Spleen (tissue), 11 donors: ENCODE results near the gene TMA7. TPM values are rescaled to one million over a fixed set of nuclear protein-coding genes. Genes with fewer than 3 reads are reported as not detected.
A peak's percentile ranks its signal among the peaks of the same experiment; 100 is the strongest.
"Not testable (repeated sequence)": the region's sequence is repeated elsewhere in the genome, so short reads cannot be mapped to it uniquely, and the experiment has no call there.

ENCODE experiments used
- DNase-seq: peaks from one replicate; pipeline ENCODE4 v3.0.0-alpha.2; 2020
- H3K27ac ChIP-seq, 8 donors: fragments of 200-600 bp; sonication (generic) in 7 of 8; 1 replicate in 4 of 8; 2 replicates in 4 of 8; pipeline versions ENCODE4 v1.5.0 to v1.8.0; 2016 to 2021; ENCODE audit warnings: inconsistent platforms in 4 of 8, mild to moderate bottlenecking in 4 of 8, moderate library complexity in 1 of 8
- H3K27me3 ChIP-seq, 7 donors: fragments of 200-600 bp; sonication (generic) in 6 of 7; replicated peaks in 1 of 7; 1 replicate in 4 of 7; 2 replicates in 3 of 7; pipeline versions ENCODE4 v1.5.0 to v1.8.0; 2016 to 2021; ENCODE audit warnings: inconsistent platforms in 3 of 7, mild to moderate bottlenecking in 1 of 7
- H3K36me3 ChIP-seq, 6 donors: fragments of 200-600 bp; sonication (generic) in 5 of 6; 1 replicate in 4 of 6; 2 replicates in 2 of 6; pipeline versions ENCODE4 v1.5.0 to v1.8.0; 2016 to 2021; ENCODE audit warnings: inconsistent platforms in 2 of 6
- H3K4me1 ChIP-seq, 6 donors: fragments of 200-600 bp; sonication (generic) in 5 of 6; 1 replicate in 3 of 6; 2 replicates in 3 of 6; pipeline versions ENCODE4 v1.5.0 to v1.8.0; 2016 to 2021; ENCODE audit warnings: inconsistent platforms in 3 of 6
- H3K4me3 ChIP-seq, 8 donors: fragments of 200-600 bp; sonication (generic) in 7 of 8; 1 replicate in 4 of 8; 2 replicates in 4 of 8; pipeline versions ENCODE4 v1.5.0 to v1.8.0; 2016 to 2021; ENCODE audit warnings: inconsistent platforms in 4 of 8, mild to moderate bottlenecking in 4 of 8, moderate library complexity in 2 of 8
- H3K9me3 ChIP-seq, 8 donors: fragments of 200-600 bp; sonication (generic) in 7 of 8; 1 replicate in 4 of 8; 2 replicates in 4 of 8; pipeline versions ENCODE4 v1.5.0 to v1.8.0; 2016 to 2021; ENCODE audit warnings: inconsistent platforms in 4 of 8
- CTCF ChIP-seq, 11 experiments: fragments of 200-600 bp in 7 of 11; fragments of 450-650 bp in 4 of 11; sonication (generic) in 4 of 11; IDR thresholded peaks in 8 of 11; conservative IDR thresholded peaks in 3 of 11; 1 replicate in 7 of 11; 2 replicates in 4 of 11; pipeline versions ENCODE4 v1.4.0 to v1.8.0; 2016 to 2021; ENCODE audit warnings: antibody characterized with exemption in 11 of 11, inconsistent platforms in 4 of 11, mild to moderate bottlenecking in 1 of 11
- POLR2A ChIP-seq, 3 donors: fragments of 450-650 bp; IDR thresholded peaks; one replicate each; pipeline ENCODE4 v1.5.1; 2017; ENCODE audit warnings: antibody characterized with exemption in 3 of 3, mild to moderate bottlenecking in 1 of 3
- POLR2AphosphoS5 ChIP-seq, 3 donors: sonication (generic); formaldehyde crosslinking; IDR thresholded peaks; one replicate each; pipeline ENCODE4 v1.5.1; 2017; ENCODE audit warnings: antibody characterized with exemption in 3 of 3
- WGBS, 5 donors: extraction: QIAGEN DNeasy Blood & Tissue Kit in 3 of 5; methylation state at CpG; one replicate each; pipeline versions ENCODE4 v1.1.5 to v1.1.7; 2013 to 2018; 5-methylcytosine and 5-hydroxymethylcytosine counted together
- intact Hi-C: fragments of 100-400 bp; cut with DNase I; formaldehyde crosslinking; loops from one replicate; pipeline ENCODE4 v1.15.0; 2023; ENCODE audit warnings: low total_unique reads
- polyA plus RNA-seq, 3 donors: library from polyadenylated mRNA; stranded (reverse); fragments of 200-250 nt; gene quantifications; one replicate each; pipeline ENCODE4 v1.2.1, GENCODE V29; 2013
- total RNA-seq, 7 donors: library from RNA; depleted of rRNA in 3 of 7; stranded (reverse); fragments of >200 nt in 3 of 7; fragmentation: NEBNext Ultra II Directional in 4 of 7; extraction: Animal tissue kit (Norgen Biotek cat#: 25700) in 4 of 7; gene quantifications; one replicate each; pipeline versions ENCODE4 v1.1.0 to v1.2.1, GENCODE V29; 2016 to 2021
- donor health status: healthy with polysubstance abuse.
- donor health status: DM: no; HTN: no; CAD: no; lungs with moderate emphysema.
- donor health status: DM: no; HTN: no; CAD: no.
- donor health status: Bipolar disorder and iron deficiency.
- donor health status: healthy.
- donor health status: DM: no; HTN: no; CAD: no.
- donor health status: DM: yes; HTN: yes; CAD: no.

The TMA7 gene
- total and polyA plus RNA-seq, 10 donors = 145 to 753 (median 216) TPM

DNA sequence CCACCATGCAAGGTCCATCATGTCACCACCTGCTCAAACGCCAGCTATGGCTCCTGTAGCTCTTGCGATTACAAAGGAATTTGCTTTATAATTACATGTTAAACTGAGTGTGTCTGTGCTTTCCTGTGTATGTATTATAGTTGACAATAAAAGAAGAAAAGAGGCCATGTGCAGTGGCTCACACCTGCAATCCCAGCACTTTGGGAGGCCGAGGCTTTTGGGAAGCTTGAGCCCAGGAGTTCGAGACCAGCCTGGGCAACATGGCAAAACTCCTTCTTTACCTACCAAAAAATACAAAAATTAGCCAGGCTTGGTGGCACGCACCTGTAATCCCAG is 33.5 kb downstream of the TMA7 start:
- Histone ChIP-seq H3K4me3 (peak overlapping the region in 1 of 8 donors; percentile 83), H3K9me3 (no peaks in the 10 kb centered on the region), H3K4me1 (peaks cover 46 to 95% (median 78%) of the 10 kb centered on the region in 6 donors), H3K27ac (peak overlapping the region; percentile 87 to 99 (median 95)), H3K36me3 (peaks cover 0 to 63% (median 14%) of the 10 kb centered on the region in 6 donors), H3K27me3 (no peaks in the 10 kb centered on the region)
- intact Hi-C loops = no loop called here
- TF ChIP-seq POLR2A (IDR thresholded peaks at IDR 0.05) (no peak), CTCF (IDR thresholded peaks at IDR 0.05 in 8 of 11, conservative IDR thresholded peaks at IDR 0.05 in 3 of 11) (no peak), POLR2AphosphoS5 (IDR thresholded peaks at IDR 0.05) (no peak)
- 84 to 91% (median 86%) methylated on average over 5 of the region's 5 CpGs for whole genome bisulfite sequencing, 5 donors
- DNase-seq = no peak

DNA sequence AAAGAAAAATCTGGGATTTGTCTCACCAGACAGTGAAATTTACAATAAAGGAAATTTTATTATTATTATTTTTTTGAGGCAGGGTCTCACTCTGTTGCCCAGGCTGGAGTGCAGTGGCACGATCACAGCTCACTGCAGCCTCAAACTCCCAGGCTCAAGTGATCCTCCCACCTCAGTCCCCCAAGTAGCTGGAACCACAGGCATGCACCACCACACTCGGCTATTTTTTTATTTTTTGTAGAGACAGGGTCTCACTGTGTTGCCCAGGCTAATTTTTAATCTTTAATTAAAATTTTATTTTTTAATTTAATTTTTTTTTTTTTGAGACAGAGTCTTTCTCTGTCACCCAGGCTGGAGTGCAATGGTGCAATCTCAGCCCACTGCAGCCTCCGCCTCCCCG is 34.0 kb downstream of the TMA7 start:
- H3K27me3 ChIP-seq, intact Hi-C loops, H3K9me3 ChIP-seq, H3K4me3 ChIP-seq: not testable (repeated sequence)
- peaks cover 42 to 95% (median 77%) of the 10 kb centered on the region in 6 donors for H3K4me1 ChIP-seq
- DNase-seq = peak; percentile 12
- H3K27ac ChIP-seq = peak overlapping the region; percentile 87 to 99 (median 95)
- H3K36me3 ChIP-seq = peaks cover 0 to 63% (median 10%) of the 10 kb centered on the region in 6 donors
- 91 to 95% (median 93%) methylated on average over 4 of the region's 4 CpGs for WGBS, 5 donors

DNA sequence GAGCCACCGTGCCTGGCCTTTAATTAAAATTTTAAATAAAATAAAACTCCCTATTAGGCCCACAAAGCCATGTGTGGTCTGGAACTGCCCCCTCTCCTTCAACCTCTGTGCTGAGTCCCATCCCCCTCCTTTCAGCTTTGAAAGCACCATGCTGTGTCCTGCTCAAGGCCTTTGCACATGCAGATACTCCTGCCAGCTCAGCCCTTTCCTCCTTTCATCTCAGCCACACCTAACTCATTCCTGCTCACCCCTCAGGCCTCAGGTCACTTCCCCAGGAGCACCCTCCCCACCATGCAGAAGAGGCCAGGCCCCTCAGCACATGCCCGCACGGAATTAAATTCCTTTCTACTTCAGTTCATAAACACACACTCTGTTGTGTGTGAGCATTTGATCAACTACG is 34.6 kb downstream of the TMA7 start:
- no peaks in the 10 kb centered on the region for H3K9me3 ChIP-seq
- WGBS, 5 donors = 69 to 81% (median 77%) methylated on average over 4 of the region's 4 CpGs

DNA sequence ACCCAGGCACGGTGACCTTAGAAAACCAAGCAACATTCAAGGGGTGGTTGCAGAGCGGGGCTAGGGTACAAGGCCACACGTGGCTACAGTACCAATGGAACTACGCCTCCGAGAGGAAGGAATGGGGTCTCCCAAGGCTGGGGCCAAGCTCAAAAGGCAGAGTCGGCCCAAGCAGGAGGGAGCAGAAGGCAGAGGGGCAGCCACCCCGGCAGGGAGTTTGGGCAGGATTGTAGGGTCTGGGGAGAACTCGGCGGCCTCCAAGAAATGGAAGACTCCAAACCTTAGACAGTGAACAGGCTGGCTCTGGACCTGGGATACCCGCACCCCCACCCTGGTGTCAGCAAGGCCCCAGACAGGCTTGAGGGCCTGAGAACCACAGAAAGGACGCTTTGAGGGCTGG is 35.1 kb downstream of the TMA7 start:
- peak; percentile 71 for DNase-seq
- H3K36me3 ChIP-seq = peaks cover 0 to 59% (median 1%) of the 10 kb centered on the region in 6 donors
- intact Hi-C loops = no loop called here
- peak overlapping the region; percentile 19 to 99 (median 92) for H3K27ac ChIP-seq
- no peaks in the 10 kb centered on the region for H3K27me3 ChIP-seq
- 81 to 95% (median 91%) methylated on average over 9 to 11 of the region's 11 CpGs for WGBS, 5 donors
- no peaks in the 10 kb centered on the region for H3K9me3 ChIP-seq
- H3K4me1 ChIP-seq = peaks cover 30 to 95% (median 75%) of the 10 kb centered on the region in 6 donors
- no peak for TF ChIP-seq CTCF (IDR thresholded peaks at IDR 0.05 in 8 of 11, conservative IDR thresholded peaks at IDR 0.05 in 3 of 11)
- peak in 1 of 3 donors; percentile 6 for TF ChIP-seq POLR2AphosphoS5 (IDR thresholded peaks at IDR 0.05)
- no peak overlapping the region for H3K4me3 ChIP-seq

More for the DNA sequence above, 34.6 kb downstream of the TMA7 start:
- DNase-seq = peak; percentile 47
- intact Hi-C loops = no loop called here
- Histone ChIP-seq H3K27me3 (no peaks in the 10 kb centered on the region), H3K4me3 (no peak overlapping the region), H3K4me1 (peaks cover 36 to 95% (median 77%) of the 10 kb centered on the region in 6 donors), H3K36me3 (peaks cover 0 to 63% (median 4%) of the 10 kb centered on the region in 6 donors), H3K27ac (peak overlapping the region; percentile 19 to 99 (median 92))
- TF ChIP-seq POLR2A (IDR thresholded peaks at IDR 0.05) (no peak), CTCF (IDR thresholded peaks at IDR 0.05 in 8 of 11, conservative IDR thresholded peaks at IDR 0.05 in 3 of 11) (no peak), POLR2AphosphoS5 (IDR thresholded peaks at IDR 0.05) (no peak)
